Hematopoietic multipotent progenitor cell treated with erythropoietin and hydrocortisone succinate and interleukin-3 and kit ligand, for 17 days (in vitro differentiated cells): ENCODE measurements around the gene CLEC16A.

Experiments
- DNase-seq: peaks from one replicate; pipeline ENCODE4 v3.0.0-alpha.2; 2015; ENCODE audit warnings: low spot score

CLEC16A gene

DNA sequence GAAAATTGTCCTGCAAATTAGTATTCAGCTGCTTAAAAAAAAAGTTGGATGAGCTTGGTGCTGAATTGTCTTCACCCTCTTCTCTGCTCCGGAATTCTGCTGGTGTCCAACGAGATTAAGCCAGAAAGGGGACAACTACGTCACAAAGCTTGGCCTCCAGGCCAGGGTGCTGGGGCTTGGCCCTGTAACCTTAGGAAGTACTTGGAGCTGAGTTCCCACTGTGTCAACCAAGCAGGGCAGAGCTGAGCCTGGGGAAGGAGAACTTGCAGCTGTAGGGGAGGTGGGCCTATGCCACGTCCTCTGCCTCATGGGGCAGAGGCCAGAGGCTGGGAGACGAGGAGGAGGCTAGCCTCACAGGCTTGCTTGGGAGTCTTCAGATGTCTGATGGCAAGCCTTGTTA lies 71.2 kb downstream of the CLEC16A start:
- DNase-seq: no peak

DNA sequence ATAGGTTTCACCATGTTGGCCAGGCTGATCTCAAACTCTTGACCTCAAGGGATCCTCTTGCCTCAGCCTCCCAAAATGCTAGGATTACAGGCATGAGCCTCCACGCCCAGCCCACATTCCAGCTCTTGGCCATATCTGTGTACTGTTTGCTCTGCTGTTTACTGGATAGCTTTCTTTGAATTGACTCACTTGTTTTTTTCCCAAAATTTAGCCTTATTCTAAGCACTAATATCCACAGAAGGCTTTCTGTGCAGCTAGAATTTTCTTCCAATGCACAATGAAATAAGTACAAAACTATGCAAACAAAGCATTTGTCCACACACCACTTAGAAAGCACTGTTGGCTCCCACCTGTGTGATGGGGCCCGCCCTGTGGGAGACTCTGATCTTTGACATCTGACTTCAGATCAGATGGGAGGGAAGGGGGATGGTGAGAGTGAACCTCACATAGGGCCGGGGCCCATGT lies 72.2 kb downstream of the CLEC16A start:
- no peak for DNase-seq

DNA sequence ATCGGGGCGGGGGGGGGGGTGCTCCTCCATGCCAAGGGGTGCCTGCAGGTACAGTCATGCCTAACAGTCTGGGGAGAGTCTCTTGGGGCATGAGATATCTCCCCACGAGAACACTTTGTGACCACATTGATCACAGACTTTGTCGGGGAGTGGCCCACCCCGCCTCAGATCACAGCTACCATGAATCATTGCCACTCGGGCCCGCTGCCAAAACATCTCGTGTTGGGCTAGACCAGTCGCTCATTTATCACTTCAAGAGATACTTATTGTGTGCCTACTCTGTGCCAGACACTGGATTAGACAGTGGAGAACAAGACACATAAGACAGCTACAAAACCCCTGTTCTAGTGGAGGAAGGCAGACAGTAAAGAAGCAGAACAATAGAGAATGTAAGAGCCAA lies 72.6 kb downstream of the CLEC16A start:
- peak; percentile 9 for DNase-seq

DNA sequence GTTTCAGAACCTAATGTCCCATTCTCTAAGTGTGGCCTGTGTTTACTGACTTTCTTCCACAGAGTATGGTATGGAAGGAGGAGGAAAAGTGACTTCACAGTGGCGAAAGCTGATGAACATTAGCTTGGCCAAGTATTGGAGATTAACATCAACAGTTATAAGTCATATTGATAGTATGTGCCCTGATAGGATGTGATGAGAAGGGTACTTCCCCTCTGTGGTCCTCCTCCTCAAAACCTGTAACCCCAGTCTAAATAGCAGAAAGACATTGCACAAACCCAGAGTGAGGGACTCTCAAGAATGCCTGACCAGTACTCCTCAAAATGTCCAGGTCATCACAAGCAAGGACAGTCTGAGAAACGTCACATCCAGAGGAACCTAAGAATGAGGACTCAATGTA lies 73.1 kb downstream of the CLEC16A start:
- no peak for DNase-seq

DNA sequence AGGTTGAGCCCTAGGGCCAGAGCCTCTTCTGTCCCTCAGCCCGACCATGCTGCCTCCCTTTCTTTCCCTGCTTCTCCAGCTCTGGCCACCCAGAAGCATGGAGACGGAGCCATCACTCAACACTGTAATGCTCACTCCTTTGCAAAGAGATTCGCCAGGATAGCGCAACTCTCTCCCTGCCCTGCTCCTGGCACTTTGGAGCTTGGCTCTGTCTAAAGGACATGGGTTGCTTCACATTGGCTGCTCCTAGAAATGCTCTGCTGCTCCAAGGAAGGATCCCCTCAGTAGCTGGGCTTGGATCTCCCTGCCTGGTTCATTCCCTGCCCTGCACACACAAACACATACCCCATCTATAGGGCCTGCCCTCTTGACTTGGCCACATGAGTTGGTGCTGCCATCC lies 76.0 kb downstream of the CLEC16A start:
- no peak for DNase-seq

DNA sequence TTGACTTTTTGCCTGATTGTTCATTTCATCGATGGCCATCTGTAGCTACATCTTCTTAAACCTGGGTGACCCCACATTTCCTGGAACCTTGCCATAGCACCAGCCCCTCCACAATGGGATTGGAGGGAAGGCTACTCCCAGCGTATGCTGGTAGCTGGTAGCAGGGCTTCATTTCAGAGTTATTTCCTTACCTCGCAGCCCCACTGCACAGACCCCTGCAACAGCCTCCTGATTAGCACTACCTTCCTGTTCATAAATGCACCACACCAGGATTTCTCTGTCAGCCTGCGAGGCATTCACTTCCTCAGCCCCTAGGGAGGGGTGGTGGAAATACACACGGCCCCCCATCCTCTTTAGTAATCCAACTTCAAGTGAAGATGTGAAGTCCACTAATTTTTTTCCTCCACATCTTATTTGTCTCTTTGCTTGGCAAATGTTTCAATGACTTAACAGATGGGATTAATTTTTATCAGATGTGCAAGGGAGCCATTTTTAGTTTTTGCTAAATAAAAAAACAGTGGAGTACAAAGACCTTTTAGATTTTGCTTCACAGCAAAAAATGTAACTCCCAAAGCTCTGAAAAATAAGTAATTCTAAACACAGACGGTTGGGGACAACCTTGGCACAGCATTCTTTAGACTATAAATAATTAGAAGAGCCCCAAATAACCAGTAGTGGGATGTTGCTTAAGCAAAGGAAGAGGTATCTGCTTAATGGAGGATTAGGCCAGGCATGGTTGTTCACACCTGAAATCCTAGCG lies 76.6 kb downstream of the CLEC16A start:
- no peak for DNase-seq

DNA sequence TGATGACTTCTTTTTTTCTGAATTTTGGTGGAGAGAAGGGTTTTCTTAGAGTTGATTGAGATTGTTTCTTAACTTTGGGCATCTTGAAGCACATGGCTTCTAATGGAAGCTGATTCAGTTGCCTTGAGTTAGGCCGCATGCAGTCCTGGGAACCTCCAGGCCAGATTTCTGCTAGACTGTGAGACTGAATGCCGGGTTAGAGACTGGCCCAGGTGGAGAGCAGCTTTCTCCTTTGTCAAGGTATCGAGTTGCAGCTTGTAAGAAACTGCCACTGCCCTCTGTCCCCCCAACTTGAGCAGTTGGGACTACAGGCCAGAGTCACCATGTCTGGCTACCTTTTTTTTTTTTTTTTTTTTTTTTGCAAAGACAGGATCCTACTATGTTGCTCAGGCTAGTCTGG lies 77.6 kb downstream of the CLEC16A start:
- no peak for DNase-seq

DNA sequence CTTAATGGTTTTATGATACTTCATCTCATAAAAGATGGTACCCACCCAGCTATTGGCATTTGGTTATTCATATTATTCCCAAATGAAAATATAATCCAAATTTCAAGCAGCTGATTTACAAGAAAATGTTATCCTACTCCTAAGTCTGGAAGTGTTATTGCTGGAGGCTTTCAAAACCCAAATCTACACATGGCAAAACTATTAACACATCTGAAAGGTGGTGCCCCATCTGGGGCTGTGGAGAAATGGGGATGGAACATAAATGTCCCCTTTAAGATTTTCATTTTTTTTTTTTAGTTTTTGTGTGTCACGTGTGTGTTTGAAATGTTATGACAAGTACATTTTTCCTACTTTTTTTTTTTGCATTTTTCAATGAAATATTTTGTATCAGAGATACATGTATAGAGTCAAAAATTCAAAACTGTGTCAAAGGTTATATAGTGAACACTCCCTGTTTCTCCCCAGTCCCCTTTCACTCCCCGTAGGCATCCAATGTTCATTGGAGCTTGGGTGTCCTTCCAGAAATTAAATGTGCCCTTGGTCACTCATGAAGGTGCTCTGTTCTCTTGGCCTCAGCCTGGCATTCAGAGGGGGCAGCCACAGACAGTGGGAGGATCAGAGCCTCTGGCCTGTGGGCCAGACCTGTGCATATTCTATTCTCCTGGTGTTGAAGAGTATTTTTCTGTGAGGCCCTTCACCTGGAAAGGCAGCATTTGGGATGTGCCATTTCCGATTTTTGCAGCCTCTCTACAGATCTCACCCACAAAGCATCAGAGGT lies 79.1 kb downstream of the CLEC16A start:
- no peak for DNase-seq

DNA sequence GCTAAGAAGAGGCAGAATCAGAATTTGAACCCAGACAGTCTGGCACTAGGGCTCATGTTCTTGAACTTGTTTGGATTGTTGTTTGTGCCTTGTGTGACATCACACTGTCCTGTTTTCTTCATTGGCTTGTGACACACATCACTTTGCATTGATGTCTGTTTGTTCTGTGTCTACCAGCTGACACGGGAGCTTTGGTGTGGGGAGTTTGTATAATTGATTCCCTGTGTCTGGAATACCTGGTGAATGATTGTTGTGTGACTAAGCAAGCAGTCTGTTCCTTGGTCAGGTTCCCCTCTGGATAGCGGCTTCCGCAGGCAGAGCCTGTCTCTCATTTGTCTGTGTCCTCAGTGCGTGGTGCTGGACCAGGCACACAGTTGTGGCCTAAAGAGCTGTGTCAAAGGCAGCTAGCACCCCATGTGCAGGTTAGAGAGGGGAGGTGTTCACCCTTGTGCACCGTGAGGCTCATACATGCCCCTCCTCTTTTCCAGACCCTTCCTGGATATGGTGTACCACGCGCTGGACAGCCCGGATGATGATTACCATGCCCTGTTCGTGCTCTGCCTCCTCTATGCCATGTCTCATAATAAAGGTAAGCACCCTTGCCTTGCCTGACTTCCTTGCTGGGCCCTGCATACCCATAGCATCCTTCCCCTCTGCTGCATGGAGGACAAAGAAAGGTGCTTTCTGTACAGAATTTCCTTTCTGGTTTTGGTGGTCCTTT lies 80.1 kb downstream of the CLEC16A start:
- DNase-seq: no peak

DNA sequence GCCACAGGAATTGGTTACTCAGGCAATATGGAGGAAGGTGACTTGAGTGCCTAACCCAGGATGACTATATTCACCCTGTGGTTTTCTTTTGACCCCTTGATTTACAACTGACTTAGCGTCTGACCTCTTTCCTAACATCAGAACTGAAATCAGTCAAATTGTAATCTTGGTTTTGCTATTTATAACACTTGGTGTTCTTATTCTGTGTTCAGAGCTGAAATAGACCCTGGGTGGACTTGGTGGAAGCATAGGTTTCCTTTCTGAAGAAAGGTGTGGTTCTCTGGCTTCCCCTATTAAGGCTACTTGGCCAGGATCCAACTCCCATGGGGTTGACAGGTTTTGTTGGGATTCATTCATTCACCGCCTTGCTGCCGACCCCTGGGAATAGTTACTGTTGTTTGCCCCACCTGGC lies 80.8 kb downstream of the CLEC16A start:
- DNase-seq: no peak

DNA sequence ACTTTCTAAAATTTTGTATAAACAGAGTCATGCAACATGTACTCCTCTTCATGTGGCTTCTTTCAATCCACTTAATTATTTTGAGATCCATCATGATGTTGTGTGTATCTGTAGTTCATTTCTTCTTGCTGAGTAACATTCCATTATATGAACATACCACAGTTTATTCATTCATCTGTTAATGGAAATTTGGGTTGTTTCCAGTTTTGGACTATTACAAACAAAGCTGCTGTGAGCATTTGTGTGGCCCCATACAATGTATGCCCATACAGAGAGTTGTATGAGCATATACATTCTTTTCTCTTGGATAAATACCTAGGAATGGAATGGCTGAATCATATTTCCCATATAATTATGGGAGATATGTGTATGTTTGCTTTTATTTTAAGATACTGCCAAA lies 85.6 kb downstream of the CLEC16A start:
- DNase-seq: no peak

DNA sequence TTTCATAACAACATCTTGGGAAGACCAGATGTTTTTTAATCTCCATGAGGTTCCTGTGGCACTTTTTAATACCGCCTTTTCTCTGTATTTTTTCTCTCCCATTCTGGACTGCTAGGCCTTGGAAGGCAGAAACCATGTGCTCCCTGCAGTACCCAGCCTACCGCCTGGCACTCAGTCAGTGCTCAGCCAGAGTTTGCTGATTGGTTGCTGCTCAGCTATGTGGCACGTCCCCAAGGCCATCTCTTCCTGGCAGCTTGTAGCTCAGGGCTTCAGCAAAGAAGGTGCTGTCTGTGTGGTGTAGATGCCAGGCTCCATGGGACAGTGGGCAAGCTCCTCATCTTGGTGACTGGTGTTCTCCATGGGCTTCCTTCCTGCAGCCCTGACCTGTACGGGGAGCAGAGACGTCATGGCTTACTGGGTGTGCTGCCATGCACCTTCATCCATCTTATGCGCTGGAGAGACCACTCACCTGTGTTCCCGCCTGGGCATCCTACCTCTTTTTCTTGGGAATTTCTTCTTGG lies 86.7 kb downstream of the CLEC16A start:
- DNase-seq: no peak

DNA sequence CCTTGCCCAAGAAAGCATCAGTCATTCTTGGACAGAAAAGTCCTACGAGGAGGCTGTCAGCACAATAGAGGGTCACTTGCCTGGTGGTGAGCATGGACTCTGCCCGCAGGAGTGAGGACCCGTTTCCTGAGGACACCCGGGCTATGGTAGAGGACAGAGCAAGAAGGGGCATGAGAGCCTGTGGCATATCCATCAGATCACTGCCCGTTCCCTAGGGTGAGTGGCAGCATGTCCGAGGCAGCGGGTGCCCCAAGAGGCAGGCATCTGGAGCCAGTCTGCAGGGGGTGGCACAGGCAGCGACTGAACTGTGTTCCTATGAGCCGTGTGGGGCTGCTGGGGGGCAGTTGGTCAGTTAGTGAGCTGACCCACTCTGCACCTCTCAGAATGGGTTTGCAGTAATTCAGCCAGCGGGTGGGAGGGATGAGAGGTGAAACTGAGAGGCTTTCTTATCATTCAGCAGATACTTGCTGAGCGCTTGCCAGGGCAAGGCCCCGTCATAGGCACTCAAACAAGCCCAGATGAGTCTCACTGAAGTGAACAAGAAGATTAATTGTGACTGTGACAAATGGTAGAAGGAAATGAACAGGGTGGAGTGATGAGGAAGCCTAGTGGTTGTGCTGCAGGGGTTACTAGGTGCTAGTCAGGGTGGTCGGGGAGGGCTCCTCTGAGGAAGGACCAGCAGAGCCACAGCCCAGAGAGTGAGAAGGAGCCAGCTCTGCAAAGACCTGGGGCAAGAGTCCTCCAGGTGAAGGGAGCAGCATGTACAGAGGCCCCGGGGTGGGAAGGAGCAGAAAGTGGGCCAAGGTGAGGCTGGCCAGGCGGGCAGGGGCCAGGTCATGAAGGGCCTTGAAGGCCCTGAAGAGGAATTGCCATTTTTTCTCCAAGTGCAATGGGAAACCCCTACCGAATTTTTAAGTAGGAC lies 87.9 kb downstream of the CLEC16A start:
- no peak for DNase-seq

DNA sequence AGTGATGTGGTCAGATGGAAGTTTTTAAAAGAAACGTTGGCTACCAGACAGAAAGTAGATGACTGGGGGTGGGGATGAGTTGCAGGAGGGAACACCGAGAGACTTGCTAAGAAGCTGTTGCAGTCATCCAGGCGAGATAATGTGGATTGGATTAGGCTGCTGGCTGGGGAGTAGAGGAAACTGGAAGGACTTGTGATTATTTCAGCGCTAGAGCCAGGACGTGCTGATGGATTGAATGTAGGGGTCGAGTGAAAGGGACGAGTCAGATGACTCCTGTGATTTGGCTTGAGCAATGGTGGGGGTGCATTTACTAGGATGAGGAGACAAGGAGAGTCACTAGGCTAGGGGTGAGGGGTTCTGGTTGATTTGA lies 88.5 kb downstream of the CLEC16A start:
- DNase-seq: no peak

DNA sequence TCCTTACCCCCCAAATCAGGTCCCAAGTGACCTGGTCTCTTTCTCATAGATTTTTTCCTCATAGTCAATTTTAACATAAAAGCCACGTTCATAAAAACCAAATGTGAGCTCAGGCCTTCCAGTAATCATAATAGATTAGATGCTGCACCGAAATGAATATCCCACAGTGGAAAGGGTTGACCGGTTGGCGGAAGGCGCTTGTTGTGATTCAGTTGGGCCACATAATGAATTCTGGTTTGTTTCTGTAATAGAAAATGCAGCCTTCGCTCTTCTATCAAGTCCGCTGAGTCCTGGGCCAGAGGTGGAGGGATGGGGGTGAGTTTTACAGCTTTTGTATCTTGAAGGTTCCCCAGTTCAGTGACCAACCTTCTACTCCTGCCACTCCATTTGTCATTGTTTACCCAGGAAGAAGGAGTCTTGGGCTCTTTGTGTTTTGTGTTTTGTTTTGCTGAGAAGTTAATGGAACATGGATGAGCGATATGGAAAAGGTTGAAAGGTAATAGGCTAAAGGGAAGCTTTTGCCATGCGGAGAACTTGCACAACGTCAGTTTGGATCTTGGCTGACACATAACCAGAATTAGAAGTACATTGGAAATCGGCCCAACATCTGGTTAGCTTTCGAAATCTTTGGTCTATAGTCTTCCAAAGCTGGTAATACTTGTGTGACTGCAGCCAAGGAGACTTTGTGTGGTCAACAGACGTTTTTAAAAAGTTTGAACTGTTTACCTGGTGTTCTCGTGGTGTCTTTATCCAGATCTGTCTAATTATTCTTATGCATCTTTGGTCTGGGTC lies 89.5 kb downstream of the CLEC16A start:
- no peak for DNase-seq

DNA sequence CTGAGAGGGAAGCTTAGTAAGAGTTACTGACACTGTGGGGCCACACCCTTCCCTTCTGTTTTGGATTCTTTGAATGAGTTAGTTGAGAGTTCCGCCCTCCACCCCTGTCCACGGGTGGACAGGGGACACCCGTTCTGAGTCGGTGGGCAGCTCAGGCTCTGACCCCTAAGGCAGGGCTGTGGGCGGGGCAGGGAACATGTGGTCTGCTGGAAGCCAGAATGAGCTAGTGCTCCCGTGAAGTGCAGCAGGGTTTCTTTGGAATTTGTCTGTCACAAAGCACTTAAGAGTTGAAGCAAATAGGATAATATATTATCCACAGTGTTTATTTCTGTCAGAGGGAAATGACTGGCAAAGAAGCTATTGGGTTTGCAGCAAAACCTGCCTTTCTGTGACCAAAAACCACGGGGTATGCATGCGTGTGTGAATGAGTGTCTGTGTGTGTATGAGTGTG lies 90.1 kb downstream of the CLEC16A start:
- DNase-seq: no peak

DNA sequence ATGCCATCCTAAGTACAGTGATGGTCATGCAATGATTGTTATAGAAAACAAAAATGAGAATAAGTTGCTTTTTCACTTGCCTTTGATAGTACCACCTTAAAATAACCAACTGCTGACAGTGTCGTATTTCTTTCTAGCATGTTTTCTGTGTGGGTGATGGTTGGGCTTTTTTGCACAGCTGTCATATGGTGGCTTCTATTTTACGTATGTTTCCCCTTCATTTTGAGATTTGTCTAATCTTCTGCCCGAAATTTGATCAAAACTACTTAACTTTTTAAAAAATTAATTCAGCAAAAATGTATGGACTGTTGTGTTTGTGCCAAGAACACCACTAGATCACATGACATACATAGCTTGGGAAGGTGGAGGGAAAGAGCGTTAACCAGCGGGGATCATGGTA lies 90.7 kb downstream of the CLEC16A start:
- no peak for DNase-seq

DNA sequence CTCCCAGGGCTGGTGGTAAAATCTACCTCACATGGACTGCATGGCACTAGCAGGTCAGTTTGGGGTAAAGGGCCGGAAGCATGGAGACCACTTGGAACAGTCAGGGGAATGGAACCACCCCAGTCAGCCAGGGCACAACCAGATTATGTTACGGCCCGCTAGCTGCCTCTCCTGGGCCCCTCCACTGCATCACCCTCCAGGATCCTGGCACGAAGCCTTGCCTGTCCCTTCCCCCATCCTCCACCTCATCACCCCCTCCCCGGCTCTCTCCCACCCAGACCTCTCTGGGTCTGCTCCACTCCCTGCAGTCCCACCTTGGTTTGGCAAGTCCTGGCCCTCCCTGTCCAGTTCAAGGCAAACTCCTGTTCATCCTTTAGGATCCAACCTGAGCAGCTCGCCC lies 91.7 kb downstream of the CLEC16A start:
- no peak for DNase-seq

DNA sequence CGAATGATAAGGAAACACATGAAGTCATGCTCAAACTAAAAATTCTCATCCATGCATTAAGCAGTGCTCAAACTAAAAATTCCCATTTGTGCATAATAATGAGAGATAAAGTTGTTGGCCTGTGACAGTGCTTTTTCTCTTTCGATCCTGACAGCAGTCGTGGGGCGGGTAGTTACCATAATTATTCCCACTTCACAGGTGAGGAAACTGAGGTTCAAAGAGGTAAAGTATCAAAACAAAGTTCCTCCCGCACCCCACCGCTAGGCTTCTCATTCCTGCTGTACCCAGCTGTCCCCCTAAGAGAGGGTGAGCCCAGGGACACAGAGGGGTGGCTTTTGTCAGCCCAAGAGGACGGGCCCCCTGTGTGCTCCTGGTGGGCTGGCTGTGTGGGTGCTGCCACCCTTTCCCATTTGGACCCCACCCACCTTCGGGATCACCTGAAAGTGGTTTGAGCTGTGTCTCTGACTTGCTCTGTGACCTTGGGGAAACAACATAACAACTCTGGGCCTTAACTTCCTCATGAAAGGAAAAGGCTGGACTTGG lies 92.6 kb downstream of the CLEC16A start:
- no peak for DNase-seq

DNA sequence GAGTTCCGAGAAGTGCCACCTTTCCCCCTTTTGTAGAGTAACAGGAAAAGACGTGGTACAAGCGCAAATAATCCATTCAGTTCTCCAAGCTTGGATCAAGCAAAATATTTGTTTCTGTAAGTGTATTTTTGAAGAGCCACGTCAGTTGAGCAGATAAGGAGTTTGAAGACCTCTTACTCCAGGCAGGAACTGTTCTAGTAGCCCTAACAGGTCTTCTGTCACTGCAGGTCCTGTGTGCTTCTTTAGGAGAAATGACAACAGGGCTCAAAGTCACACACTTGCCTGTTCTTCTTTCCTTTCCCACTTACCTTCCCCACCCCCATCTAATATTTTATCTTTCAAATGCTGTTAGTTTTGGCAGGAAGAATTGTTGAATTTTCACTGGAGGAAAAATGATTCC lies 93.9 kb downstream of the CLEC16A start:
- no peak for DNase-seq
